Measurements from ENCODE around the gene DBNL.

The DBNL gene

DNA sequence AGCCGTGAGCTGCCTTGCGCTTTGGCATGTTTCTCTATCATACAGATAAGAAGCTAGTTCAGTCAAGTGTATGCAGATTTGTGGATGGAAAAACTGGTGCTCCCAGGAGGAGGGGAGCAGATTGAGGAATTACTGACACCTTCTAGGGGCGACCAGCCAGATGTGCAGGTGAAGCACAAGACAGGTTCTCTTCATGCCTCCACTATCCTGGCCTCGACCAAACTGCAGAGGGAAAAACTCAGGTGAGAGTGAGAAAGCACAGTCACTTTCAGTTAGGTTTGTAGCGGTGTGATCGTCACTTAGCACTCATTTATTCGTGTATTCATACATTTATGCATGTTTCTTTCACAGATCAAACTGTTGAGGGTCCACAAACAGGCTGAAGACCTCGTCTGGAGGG lies 600 bp upstream of the DBNL start:
- DNase-seq = no peak

GRCh38 chr7:44045226-44046014 lies 918 bp downstream of the DBNL start:
- no peak for DNase-seq

- DNase-seq = no peak
These were observed 2.0 kb downstream of the DBNL start for GRCh38 chr7:44046321-44047061.

DNA sequence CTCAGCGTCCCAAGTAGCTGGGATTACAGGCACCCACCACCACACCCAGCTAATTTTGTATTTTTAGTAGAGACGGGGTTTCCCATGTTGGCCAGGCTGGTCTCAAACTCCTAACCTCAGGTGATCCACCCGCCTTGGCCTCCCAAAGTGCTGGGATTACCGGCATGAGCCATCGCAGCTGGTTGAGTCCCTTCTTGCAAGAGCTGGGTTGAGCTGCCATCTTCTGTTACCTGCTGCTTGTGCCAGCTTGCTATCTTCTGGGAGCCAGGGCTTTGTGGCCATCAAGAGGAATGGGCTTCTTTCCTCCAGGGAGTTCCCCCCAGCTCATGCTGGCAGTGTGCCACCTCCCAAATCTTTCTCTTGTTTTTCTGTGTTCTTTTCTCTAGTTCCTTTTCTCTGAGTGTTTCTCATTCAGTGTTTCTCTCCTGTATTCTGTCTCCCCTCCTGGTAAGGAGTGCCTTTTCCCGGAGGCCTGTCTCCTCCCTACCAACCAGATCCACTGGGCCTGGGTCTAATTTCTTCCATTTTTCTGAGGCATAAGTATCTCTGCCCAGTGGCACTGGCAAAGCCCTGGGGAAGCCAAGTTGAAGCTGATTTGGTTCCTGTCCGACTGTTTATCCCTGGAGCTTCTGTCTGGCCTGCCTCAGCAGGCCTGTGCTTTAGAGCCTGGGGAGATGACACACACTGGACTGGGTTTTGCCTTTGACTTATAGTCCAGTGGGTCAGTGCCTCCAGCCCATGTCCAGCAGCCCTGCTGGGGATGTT lies 3.7 kb downstream of the DBNL start:
- no peak for DNase-seq

GRCh38 chr7:44050121-44050914 lies 5.8 kb downstream of the DBNL start:
- DNase-seq = no peak

DNA sequence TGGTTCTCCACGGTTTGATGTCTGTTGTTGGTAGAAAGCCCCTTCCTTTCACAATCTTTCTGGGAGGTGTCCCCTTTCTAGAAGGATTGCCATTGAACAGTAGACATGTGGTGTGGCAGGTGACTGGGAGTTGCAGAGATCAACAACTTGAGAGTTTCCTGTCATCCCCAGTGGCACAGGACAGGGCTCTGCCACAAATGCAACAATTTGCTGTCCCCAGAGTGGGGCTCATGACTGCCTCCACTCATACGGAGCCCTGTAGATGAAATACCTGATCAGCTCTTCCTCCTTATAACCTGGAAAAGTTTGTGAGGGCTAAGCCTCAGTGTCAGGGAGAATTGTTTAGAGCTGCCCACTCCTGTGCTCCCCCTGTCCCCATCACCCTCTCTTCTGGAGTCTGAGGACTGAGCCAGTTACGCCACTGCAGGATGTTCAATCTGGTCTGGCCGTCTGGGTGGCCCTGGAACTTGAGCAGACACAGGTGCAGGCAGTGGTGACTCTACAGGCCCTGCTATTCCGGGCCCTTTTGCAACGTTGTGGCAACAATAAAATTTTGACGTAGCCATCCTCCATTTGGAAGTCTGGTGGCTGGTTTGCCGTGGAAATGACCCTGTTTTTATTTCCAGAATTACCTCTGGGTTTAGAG lies 6.5 kb downstream of the DBNL start:
- DNase-seq = no peak

GRCh38 chr7:44051611-44052220 lies 7.2 kb downstream of the DBNL start:
- no peak for DNase-seq

DNA sequence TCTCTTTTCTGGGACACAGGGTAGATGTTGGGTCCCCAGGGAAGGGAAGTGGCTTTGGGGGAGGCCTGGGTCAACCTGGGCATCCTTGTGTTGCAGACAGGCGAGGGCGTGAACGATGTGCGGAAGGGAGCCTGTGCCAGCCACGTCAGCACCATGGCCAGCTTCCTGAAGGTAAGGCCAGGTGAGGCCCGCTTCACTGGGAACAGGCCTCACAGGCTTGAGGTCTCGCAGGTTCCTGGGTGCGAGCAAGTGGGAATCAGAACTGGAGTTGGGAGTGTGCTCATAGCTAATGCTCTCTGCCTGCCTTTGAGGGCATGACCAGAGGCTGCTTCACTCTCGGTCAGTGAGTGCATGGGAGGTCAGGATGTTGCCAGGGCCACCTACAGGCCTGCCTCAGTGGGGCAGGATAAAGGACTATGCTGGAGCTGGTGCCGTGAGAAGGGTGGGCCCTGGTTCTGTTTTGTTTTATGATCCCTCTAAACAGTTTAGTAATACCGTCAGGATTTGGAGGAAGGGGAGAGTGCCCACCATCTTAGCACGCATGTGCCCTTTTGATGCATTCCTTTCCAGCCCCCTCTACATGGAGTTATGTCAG lies 8.4 kb downstream of the DBNL start:
- DNase-seq = no peak

- DNase-seq = no peak
These were observed 12.2 kb downstream of the DBNL start for GRCh38 chr7:44056681-44057080.

DNA sequence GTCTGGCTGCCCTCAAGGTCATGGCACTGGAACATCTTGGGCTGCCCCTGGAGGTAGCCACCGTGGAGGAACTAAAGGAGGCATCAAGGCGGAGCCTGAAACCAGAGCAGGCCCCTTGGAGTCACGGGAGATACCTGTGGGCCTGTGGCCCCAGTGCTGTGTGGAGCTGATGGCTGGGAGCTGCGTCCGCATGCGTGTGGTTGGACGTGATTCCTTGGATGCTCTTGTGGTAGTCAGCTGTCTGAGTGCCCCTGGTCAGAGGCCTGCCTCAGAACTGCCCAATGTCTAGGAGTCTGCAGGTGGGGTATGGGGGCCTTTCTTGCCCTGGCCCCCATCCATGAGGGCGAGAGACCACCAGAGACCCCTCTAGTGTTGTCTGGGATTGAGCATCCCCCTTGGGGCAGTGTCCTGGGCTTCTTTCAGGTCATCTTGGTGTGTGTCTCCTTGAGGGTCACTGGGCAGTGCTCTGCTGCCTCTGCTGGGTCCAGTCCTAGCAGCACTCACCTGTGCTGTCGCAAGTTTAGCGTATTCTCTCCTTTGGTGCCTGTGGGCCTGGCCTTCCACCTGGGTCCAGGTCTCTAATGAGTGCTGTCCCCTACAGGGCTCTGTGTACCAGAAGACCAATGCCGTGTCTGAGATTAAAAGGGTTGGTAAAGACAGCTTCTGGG lies 12.8 kb downstream of the DBNL start:
- no peak for DNase-seq

- DNase-seq = no peak
These were observed 13.6 kb downstream of the DBNL start for GRCh38 chr7:44057849-44058758.

DNA sequence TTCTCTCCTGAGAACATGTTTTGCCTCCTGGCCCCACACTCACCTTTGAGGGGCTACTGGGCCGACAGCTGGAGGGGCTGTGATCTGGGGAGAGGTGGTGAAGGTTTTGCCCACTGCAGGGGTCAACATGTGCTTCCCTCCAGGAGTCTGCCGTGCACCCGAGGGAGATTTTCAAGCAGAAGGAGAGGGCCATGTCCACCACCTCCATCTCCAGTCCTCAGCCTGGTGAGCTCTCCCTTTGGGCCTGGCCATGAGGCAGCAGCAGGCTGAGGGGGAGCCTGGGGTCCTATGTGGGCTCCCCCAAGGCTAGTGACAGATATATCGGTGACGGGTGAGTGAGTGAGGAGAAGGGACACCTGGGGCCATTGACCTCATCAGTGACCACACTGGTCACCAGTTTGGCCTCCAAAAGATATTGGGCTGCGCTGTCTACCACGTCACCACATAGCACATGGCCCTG lies 14.3 kb downstream of the DBNL start:
- DNase-seq = no peak

DNA sequence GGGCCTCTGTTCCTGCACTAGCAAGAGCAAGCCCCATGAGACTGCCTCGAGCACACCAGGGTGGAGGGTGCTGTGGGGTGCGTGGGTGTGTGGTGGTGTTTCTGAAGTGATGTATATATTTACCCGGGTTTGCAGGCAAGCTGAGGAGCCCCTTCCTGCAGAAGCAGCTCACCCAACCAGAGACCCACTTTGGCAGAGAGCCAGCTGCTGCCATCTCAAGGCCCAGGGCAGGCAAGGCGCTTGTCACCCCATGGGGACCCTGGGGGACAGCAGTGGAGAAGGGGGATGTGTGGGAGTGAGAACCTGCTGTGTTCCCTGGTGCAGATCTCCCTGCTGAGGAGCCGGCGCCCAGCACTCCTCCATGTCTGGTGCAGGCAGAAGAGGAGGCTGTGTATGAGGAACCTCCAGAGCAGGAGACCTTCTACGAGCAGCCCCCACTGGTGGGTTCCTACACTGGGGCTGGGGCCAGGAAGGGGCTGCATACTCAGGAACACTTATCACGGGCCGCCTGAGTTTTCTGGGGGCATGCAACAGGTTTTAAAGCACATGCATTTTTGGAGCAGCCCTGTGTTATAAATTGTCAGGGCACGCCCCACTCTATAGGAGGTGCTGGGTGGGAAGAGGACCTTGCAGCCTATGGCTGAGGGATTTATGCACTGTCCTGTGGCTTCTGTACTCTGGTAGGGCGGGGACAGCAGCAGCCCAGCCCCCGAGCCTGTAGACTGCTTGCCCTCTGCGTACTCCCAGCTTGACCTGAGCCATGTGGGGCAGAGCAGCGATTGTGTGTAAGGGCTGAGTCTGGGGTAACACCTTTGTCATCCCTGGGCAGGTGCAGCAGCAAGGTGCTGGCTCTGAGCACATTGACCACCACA lies 15.0 kb downstream of the DBNL start:
- DNase-seq = no peak

DNA sequence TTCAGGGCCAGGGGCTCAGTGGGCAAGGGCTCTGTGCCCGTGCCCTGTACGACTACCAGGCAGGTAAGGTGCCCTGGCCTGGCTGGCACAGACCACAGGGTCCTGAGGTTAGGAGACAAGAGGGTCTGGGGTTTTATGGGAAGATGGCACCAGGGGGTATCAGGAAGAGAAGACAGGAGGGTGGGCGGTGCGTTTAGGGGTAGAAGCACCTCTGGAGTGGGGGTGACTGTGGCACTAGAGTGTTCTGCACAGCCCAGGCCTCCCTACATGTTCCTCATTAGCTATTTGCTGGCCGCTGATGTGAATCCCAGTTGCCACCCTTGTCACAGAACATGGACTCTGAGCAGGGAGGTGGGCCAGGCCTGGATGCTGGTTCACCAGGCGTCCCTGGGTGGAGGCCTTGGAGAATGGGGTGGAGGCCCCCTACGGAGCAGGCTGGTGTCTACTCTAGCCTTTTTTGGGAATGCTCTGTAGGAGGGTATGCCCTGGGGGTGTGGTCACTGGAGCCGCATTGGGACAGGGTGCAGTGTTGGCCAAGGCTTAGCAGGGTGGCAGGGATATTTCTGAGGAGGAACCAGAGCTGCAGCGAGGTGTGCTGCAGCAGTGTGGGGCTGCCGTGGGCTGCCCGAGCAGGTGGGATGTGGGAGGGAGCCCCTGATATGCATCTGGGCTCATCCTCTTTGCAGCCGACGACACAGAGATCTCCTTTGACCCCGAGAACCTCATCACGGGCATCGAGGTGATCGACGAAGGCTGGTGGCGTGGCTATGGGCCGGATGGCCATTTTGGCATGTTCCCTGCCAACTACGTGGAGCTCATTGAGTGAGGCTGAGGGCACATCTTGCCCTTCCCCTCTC lies 15.8 kb downstream of the DBNL start:
- DNase-seq = no peak

- no peak for DNase-seq
These were observed 16.6 kb downstream of the DBNL start for GRCh38 chr7:44060948-44061644.

DNA sequence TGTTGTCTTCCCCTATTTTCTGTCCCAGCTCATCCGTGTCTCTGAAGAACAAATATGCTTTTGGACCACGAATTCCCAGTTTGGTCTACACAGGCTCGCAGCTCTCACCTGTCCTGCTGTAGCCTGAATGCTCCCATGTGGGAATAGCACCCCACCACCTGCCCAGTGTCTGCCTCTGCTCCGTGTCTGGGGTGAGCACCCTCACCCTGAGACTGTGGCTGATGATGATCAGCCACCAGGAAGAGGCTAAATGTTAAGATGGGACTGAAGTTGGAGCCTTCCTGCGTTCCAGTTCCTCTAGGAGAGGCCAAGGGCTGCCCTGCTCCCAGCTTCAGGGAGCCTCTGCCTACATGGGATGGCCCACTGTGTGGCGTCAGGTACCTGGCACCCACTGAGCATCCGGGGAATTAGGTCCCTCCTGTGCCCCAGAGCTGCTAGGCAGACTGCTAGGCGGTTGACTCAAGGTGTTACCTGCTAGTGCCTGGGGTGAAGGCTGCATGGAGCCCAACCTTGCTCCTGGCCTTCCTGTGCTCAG lies 17.2 kb downstream of the DBNL start:
- DNase-seq = no peak
